Stimulated activated CD4-positive, alpha-beta T cell treated with anti-CD3 and anti-CD28 coated beads, Interleukin-15, amount 100 ng/mL, for 1 hour (primary cell): Measurements from ENCODE around the gene COG7.
"Not testable (repeated sequence)": the region's sequence is repeated elsewhere in the genome, so short reads cannot be mapped to it uniquely, and the experiment has no call there.

Experiments
- DNase-seq, 2 donors: peaks; one replicate each; pipeline ENCODE4 v3.0.0-alpha.2; 2020; ENCODE audit warnings: low read depth in 1 of 2, low spot score in 1 of 2

Gene COG7

GRCh38 chr16:23387666-23388065 is 65.3 kb downstream of the COG7 start:
- no peak for DNase-seq

- no peak for DNase-seq
Measured at GRCh38 chr16:23385441-23385840, 67.5 kb downstream of the COG7 start.

- DNase-seq: no peak
Measured at GRCh38 chr16:23384878-23385277, 68.1 kb downstream of the COG7 start.

- no peak for DNase-seq
Measured at GRCh38 chr16:23383881-23384280, 69.1 kb downstream of the COG7 start.

- no peak for DNase-seq
Measured at GRCh38 chr16:23382279-23382678, 70.7 kb downstream of the COG7 start.

GRCh38 chr16:23381702-23382101 is 71.3 kb downstream of the COG7 start:
- not testable (repeated sequence) for DNase-seq

GRCh38 chr16:23380501-23380951 is 72.5 kb downstream of the COG7 start:
- no peak for DNase-seq

GRCh38 chr16:23379707-23380106 is 73.3 kb downstream of the COG7 start:
- no peak for DNase-seq

- DNase-seq: no peak
Measured at GRCh38 chr16:23378921-23379320, 74.1 kb downstream of the COG7 start.

GRCh38 chr16:23378256-23378655 is 74.7 kb downstream of the COG7 start:
- no peak for DNase-seq

- DNase-seq: no peak
Measured at GRCh38 chr16:23377071-23377931, 75.7 kb downstream of the COG7 start.

GRCh38 chr16:23375643-23376042 is 77.3 kb downstream of the COG7 start:
- no peak for DNase-seq

- DNase-seq: no peak
Measured at GRCh38 chr16:23374721-23375510, 78.1 kb downstream of the COG7 start.

- DNase-seq: no peak
Measured at GRCh38 chr16:23373436-23374219, 79.4 kb downstream of the COG7 start.

- no peak for DNase-seq
Measured at GRCh38 chr16:23371368-23371767, 81.6 kb downstream of the COG7 start.

- DNase-seq: no peak
Measured at GRCh38 chr16:23369416-23369815, 83.6 kb downstream of the COG7 start.

- no peak for DNase-seq
Measured at GRCh38 chr16:23368469-23368868, 84.5 kb downstream of the COG7 start.

- no peak for DNase-seq
Measured at GRCh38 chr16:23367988-23368387, 85.0 kb downstream of the COG7 start.

- DNase-seq: no peak
Measured at GRCh38 chr16:23367564-23367963, 85.4 kb downstream of the COG7 start.

- not testable (repeated sequence) for DNase-seq
Measured at GRCh38 chr16:23366341-23366740, 86.6 kb downstream of the COG7 start.

GRCh38 chr16:23365602-23366240 is 87.3 kb downstream of the COG7 start:
- no peak for DNase-seq
